WERI-Rb-1 (cell line): Measurements from ENCODE around the gene ANTKMT.

ENCODE experiments used
- DNase-seq: peaks from one replicate; pipeline ENCODE4 v3.0.0-alpha.2; 2020
- H3K27ac ChIP-seq: fragments of 250-450 bp; sonication (Bioruptor Pico); 2 replicates; pipeline ENCODE4 v1.5.1; 2020; ENCODE audit warnings: mild to moderate bottlenecking, moderate library complexity
- H3K27me3 ChIP-seq: fragments of 250-450 bp; sonication (Bioruptor Pico); 2 replicates; pipeline ENCODE4 v1.5.1; 2021; ENCODE audit warnings: mild to moderate bottlenecking, low read depth, moderate library complexity; ENCODE audit not compliant: insufficient read depth, severe bottlenecking
- H3K36me3 ChIP-seq: fragments of 250-450 bp; sonication (Bioruptor Pico); 2 replicates; pipeline ENCODE4 v1.5.1; 2020; ENCODE audit warnings: mild to moderate bottlenecking, moderate library complexity
- H3K4me3 ChIP-seq: 2 replicates; pipeline ENCODE4 v1.5.1; 2011; ENCODE audit warnings: low read depth, mild to moderate bottlenecking, control low read depth, low read length
- H3K9me3 ChIP-seq: fragments of 250-450 bp; sonication (Bioruptor Pico); 2 replicates; pipeline ENCODE4 v1.5.1; 2021; ENCODE audit warnings: mild to moderate bottlenecking, moderate library complexity; ENCODE audit not compliant: severe bottlenecking
- CTCF ChIP-seq: IDR thresholded peaks from 2 replicates; pipeline ENCODE4 v1.5.1; 2011; ENCODE audit warnings: low read depth, mild to moderate bottlenecking, control low read depth, inconsistent platforms, low read length

ANTKMT gene

GRCh38 chr16:768428-768827 lies 47.5 kb downstream of the ANTKMT start:
- Histone ChIP-seq H3K9me3 (no peaks in the 10 kb centered on the region), H3K36me3 (no peaks in the 10 kb centered on the region), H3K4me3 (no peak overlapping the region), H3K27ac (no peak overlapping the region), H3K27me3 (no peaks in the 10 kb centered on the region)
- TF ChIP-seq CTCF, result no peak
- no peak for DNase-seq

- no peak overlapping the region for H3K4me3 ChIP-seq
Observed at GRCh38 chr16:769184-769784, 48.3 kb downstream of the ANTKMT start.

GRCh38 chr16:769934-770333 lies 49.0 kb downstream of the ANTKMT start:
- 0 out of 2 replicates have a peak, but pooled peaks have one; percentile 6 for TF ChIP-seq CTCF
- no peak for DNase-seq

More at GRCh38 chr16:769184-769784, 48.3 kb downstream of the ANTKMT start:
- no peaks in the 10 kb centered on the region for H3K27me3 ChIP-seq
- H3K27ac ChIP-seq, result no peak overlapping the region
- no peak for DNase-seq
- H3K36me3 ChIP-seq, result no peaks in the 10 kb centered on the region
- TF ChIP-seq CTCF, result no peak
- H3K9me3 ChIP-seq, result no peaks in the 10 kb centered on the region

GRCh38 chr16:770411-770810 lies 49.5 kb downstream of the ANTKMT start:
- Histone ChIP-seq H3K9me3 (no peaks in the 10 kb centered on the region), H3K27me3 (no peaks in the 10 kb centered on the region), H3K27ac (no peak overlapping the region), H3K4me3 (no peak overlapping the region), H3K36me3 (no peaks in the 10 kb centered on the region)
- no peak for TF ChIP-seq CTCF
- no peak for DNase-seq

More at GRCh38 chr16:769934-770333, 49.0 kb downstream of the ANTKMT start:
- H3K36me3 ChIP-seq, result no peaks in the 10 kb centered on the region
- no peak overlapping the region for H3K27ac ChIP-seq
- no peak overlapping the region for H3K4me3 ChIP-seq
- no peaks in the 10 kb centered on the region for H3K9me3 ChIP-seq
- H3K27me3 ChIP-seq, result no peaks in the 10 kb centered on the region
